Parathyroid adenoma (tissue), 2 donors: ENCODE data around the gene CNN3.

ENCODE experiments used
- H2AFZ ChIP-seq: fragments of 300-600 bp; sonication (generic); one replicate; pipeline ENCODE4 v1.7.0; 2017; ENCODE audit warnings: antibody characterized with exemption, mild to moderate bottlenecking
- H3K27ac ChIP-seq: fragments of 300-600 bp; sonication (generic); one replicate; pipeline ENCODE4 v1.7.0; 2017
- H3K27me3 ChIP-seq: fragments of 300-600 bp; sonication (generic); one replicate; pipeline ENCODE4 v1.7.0; 2017; ENCODE audit warnings: low read length; ENCODE audit not compliant: control insufficient read depth, insufficient read depth
- H3K36me3 ChIP-seq: fragments of 300-600 bp; sonication (generic); one replicate; pipeline ENCODE4 v1.7.0; 2017; ENCODE audit warnings: low read length; ENCODE audit not compliant: control insufficient read depth, insufficient read depth
- H3K4me1 ChIP-seq: fragments of 300-600 bp; sonication (generic); one replicate; pipeline ENCODE4 v1.7.0; 2017; ENCODE audit warnings: control low read depth
- H3K4me2 ChIP-seq: fragments of 300-600 bp; sonication (generic); one replicate; pipeline ENCODE4 v1.7.0; 2017; ENCODE audit warnings: low read length
- H3K4me3 ChIP-seq: fragments of 300-600 bp; sonication (generic); one replicate; pipeline ENCODE4 v1.7.0; 2017; ENCODE audit warnings: low read depth, low read length
- H3K79me2 ChIP-seq: fragments of 300-600 bp; sonication (generic); one replicate; pipeline ENCODE4 v1.7.0; 2017; ENCODE audit warnings: control low read depth
- H3K9ac ChIP-seq: fragments of 300-600 bp; sonication (generic); one replicate; pipeline ENCODE4 v1.7.0; 2017; ENCODE audit warnings: mild to moderate bottlenecking
- H3K9me3 ChIP-seq: fragments of 300-600 bp; sonication (generic); one replicate; pipeline ENCODE4 v1.7.0; 2017; ENCODE audit warnings: low read length; ENCODE audit not compliant: control insufficient read depth
- CTCF ChIP-seq: fragments of 300-600 bp; sonication (generic); IDR thresholded peaks from one replicate; pipeline ENCODE4 v1.7.0; 2017; ENCODE audit warnings: antibody characterized with exemption, mild to moderate bottlenecking
- donor health status: primary hyperparathyroidism.

Gene CNN3

DNA sequence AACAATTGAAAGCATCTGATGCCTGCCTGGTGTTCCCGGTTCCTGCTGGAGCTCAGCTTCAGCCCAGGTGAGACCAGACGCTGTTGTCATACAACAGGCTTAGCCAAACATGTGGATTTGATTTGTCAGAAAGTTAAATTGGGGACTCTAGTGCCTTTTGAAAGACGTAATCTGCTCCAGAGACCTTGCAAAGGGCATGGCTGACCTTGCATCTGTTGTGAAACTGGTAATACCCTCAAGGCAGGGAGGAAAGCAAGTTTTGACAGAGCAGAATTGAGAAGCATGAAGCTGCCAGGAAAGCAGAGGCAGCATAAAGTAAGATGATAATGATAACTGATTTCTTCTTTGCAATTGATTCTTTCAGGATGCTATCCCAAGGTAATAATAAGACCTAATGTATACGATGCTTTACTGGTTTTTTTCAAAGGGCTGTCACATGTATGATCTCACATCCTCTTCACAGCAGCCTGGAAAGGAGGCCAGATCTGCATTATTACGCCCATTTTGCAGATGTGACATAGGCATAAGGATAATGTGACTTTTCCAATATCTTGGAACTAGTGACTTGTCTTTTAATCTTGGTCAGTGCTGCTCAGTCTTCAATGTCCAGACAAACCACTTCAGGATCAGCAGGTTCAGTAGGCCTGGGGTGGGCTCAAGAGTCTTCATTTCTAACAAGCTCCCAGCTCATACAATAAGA lies 24.7 kb upstream of the CNN3 start:
- no peak for TF ChIP-seq CTCF
- Histone ChIP-seq H3K79me2 (no peaks in the 10 kb centered on the region), H3K4me2 (no peak overlapping the region), H3K36me3 (no peaks in the 10 kb centered on the region), H3K9ac (no peak overlapping the region), H3K27me3 (no peaks in the 10 kb centered on the region), H2AFZ (no peak overlapping the region), H3K4me1 (no peaks in the 10 kb centered on the region), H3K27ac (no peak overlapping the region), H3K4me3 (no peak overlapping the region), H3K9me3 (no peaks in the 10 kb centered on the region)

DNA sequence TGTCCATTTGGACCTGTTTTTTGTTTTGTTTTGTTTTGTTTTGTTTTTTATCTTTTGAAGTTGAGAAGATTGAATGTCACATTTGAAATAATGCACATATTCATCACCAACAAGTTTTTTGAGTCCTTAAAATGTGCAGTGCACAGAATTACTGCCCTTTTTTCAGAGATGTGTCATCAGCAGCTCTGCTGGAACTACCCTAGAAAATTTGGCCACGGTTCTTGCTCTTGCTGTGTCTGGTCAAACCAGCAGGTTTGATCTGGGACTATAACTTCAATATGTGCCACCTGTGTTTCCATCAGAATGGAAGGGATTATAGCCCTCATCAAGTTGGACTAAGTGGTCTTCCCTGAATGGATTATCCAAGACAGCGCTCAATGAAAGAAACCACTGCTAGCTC lies 24.1 kb upstream of the CNN3 start:
- H3K27ac ChIP-seq, result no peak overlapping the region
- H3K27me3 ChIP-seq, result no peaks in the 10 kb centered on the region
- no peaks in the 10 kb centered on the region for H3K4me1 ChIP-seq
- TF ChIP-seq CTCF, result no peak
- H3K9ac ChIP-seq, result no peak overlapping the region
- no peak overlapping the region for H3K4me2 ChIP-seq
- H3K36me3 ChIP-seq, result no peaks in the 10 kb centered on the region
- no peaks in the 10 kb centered on the region for H3K79me2 ChIP-seq
- H3K4me3 ChIP-seq, result no peak overlapping the region
- H2AFZ ChIP-seq, result no peak overlapping the region
- H3K9me3 ChIP-seq, result no peaks in the 10 kb centered on the region

- Histone ChIP-seq H3K79me2 (no peaks in the 10 kb centered on the region), H3K27ac (no peak overlapping the region), H3K4me2 (no peak overlapping the region), H3K9me3 (no peaks in the 10 kb centered on the region), H3K9ac (no peak overlapping the region), H3K4me1 (no peaks in the 10 kb centered on the region), H3K36me3 (no peaks in the 10 kb centered on the region), H2AFZ (no peak overlapping the region), H3K4me3 (no peak overlapping the region), H3K27me3 (no peaks in the 10 kb centered on the region)
- TF ChIP-seq CTCF, result no peak
Measured at GRCh38 chr1:94949681-94950661, 23.1 kb upstream of the CNN3 start.

GRCh38 chr1:94947437-94947836 lies 20.5 kb upstream of the CNN3 start:
- no peak for TF ChIP-seq CTCF
- Histone ChIP-seq H3K4me3 (no peak overlapping the region), H3K27me3 (no peaks in the 10 kb centered on the region), H3K9ac (no peak overlapping the region), H3K4me1 (no peaks in the 10 kb centered on the region), H3K36me3 (no peaks in the 10 kb centered on the region), H3K9me3 (no peaks in the 10 kb centered on the region), H3K27ac (no peak overlapping the region), H2AFZ (no peak overlapping the region), H3K4me2 (no peak overlapping the region), H3K79me2 (no peaks in the 10 kb centered on the region)
